ENCODE results near the gene PRR29.
A peak's percentile ranks its signal among the peaks of the same experiment; 100 is the strongest.
"Not testable (repeated sequence)": the region's sequence is repeated elsewhere in the genome, so short reads cannot be mapped to it uniquely, and the experiment has no call there.

The PRR29 gene

DNA sequence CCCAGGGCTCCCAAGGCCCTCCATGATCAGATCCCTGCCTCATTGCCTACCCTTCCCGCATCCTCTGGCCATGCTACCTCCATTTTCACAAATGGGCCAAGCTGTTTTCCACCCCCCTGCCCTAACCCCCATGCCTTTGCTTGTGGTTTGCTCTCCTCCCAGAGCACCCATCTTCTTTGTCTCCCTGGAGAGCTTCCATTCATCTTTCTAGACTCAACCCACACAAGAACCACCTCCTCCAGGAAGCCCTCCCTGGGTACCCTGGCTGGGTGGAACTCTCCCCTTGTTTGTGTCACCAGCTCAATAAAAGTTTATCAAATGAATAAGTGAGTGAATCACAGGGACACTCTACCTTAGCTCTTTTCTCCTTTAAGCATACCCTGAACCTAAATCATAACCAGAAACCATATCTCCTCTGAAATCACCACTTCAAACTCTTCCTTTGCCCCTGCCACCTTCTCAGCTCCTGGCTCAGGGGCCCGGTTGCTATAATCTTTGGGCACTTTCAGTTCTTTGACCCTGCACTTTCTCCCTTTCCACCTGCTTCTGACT is 22.5 kb upstream of the PRR29 start:
- DNase-seq = no peak

DNA sequence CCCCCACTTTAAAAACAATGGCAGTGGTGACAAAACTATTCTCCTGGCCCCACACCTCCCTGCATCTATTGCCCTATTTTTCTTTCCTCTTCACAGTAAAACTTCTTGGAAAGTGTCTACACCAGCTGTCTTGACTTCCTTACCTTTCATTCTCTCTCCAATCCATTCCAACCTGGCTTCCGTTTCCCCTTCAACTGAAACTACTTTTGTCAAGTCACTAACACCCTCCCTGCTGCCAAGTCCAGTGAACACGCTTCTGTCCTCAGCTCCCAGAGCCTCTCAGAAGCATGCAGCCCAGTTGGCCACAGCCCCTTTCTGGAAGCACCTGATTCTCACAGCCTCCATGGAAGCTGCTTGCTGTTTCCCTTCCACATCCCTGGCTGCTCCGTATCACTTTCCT is 21.4 kb upstream of the PRR29 start:
- DNase-seq = no peak

DNA sequence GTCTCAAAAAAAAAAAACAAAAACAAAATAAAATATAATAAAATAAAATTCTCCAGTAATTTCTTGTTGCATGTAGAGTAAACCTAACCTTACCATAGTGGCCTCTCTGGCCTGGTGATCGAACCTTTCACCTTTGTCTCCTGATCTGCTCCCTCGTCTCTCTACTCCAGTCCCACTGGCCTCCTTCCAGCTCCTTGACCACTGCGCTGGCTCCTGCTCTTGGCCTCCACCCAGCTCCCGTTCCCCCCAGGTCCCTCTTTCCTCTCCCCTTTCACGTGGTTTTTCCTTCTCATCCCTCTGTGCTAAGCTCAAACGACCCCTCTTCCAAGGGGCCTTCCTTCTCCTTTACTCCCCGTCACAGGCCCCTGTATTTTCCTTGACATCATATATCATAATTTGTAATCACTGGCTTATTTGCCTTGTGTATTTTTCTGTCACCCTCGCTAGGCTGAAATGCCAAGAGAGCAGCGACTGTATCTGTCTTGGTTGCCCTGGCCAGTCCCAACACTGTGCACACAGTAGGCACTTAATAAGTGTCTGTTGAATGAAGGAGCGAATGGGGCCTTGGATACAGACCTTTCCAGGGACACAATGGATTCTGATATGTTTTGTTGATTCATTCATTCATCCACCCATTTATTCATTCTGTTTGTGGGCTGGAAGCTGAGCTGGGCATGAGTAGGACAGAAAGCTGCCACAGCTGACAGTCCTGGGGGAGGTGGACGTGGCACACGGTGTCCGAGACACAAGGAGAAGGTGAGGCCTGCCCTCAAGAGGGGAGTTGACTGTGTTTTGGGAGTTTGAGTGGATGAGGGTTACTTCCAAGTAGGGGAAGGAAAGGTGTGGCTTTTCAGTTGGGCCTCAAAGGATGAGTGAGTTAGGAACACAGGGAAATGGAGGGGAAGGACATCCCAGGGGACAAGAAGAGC is 19.6 kb upstream of the PRR29 start:
- DNase-seq = no peak

DNA sequence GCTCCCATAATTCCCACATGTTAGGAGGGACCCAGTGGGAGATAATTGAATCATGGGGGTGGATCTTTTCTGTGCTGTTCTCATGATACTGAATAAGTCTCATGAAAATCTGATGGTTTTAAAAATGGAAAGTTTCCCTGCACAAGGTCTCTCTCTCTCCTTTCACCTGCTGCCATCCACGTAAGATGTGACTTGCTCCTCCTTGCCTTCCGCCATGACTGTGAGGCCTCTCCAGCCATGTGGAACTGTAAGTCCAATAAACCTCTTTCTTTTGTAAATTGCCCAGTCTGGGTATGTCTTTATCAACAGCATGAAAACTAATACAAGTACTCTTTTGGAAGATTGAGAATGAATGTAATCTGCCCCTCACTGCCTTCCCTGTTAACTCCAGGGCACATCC is 15.5 kb upstream of the PRR29 start:
- not testable (repeated sequence) for DNase-seq

DNA sequence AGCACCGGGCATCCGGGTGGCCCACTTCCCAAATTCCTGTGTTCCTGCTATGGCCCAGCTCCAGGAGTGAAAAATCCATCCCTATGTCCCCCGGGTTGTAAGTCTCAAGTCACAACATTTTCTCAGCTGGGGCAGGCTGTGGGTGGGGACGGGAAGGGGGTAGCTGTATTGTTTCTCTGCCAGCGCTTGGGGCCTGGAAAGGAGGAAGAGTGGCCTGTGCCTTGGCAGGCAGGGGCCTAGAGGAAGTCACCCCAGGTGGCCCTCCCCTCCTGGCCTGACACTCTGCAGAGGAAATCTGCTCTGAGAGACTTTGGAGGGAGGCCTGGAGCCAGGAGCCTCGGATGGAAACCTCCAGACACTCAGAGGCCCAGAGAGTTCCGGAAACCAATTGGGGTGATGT is 14.8 kb upstream of the PRR29 start:
- DNase-seq = no peak

DNA sequence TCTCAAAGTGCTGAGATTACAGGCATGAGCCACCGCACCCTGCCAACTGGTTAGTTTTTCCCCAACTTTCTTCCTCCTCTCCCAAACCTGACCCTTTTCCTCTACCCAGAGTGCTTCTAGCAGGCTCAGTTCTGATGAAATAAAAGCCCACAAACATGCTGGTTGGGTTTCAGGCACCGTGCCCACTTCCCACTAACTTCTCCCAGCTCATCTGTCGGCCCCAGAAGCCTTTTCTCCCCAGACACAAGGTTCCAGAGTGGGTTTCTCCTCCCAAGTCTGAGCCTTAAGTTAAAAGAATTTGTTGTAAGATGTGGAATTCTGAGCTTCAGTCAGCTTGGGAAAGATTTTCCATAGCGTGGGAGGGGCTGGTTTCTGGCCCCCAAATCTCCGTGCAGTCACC is 13.9 kb upstream of the PRR29 start:
- no peak for DNase-seq

DNA sequence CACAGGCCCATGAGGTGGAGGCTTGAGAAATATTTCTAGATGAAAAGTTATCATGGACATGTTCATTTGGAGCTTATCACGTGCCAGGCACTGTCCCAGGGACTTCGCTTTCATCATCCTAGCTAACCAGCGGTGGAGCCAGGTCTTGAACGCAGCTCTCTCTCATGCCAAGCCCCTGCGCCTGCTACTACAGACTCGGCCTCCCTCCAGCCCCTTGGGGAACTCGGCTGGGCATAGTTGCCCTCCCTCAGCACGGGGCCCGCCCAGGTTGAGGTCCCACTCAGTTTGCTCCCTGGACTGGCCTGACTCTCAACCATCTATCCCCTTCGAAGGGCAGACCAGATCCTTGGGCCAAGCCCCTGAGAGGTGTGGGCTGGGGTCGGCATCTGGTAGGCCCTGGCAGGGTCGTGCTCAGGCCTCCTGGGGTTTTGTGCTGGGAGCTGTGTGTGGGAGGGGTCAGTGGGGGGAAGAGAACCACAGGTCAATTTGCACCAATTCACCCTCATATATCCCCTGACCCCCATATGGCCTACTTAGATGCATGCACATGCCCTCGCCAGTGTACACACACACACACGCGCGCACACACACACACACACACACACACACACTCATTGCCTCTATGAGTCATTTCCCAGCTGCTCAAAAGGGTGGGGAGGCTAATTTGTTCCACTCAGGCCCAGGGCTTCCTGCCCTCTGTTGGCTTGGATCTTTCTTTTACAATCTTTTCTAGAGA is 13.3 kb upstream of the PRR29 start:
- DNase-seq = no peak

DNA sequence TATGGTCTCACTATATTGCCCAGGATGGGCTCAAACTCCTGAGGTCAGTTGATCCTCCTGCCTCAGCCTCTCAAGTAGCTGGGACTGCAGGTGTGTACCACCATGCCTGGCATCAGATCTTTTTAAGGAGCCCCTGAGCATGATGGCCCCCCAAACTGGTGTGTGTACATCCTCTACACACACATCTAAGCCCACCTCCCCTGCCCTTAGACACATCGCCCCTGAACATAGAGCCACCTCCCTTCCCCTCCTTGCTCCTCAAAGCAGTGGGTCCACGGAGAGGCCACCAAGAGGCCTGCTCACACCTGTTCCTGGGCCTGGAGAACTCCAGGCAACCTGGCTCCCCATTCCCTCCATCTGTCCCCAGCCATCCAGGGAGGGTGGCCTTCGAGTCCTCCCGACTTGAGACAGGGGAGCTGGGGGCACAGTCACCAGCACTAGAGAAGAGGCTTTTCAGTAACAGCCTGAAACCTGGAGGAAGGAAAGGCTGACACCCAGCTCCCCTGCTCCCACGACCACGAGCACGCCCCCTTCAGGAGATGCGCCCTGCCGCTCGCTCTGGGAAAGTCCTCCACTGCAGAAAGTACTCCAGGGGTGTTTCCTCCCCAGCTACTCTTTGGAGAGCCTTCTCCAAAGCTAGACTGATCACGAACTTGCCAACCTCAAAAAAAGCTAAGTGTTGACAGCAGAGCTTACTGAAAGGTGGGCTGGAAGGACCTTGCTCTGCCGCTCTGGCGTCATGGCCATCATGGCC is 12.6 kb upstream of the PRR29 start:
- DNase-seq = no peak

DNA sequence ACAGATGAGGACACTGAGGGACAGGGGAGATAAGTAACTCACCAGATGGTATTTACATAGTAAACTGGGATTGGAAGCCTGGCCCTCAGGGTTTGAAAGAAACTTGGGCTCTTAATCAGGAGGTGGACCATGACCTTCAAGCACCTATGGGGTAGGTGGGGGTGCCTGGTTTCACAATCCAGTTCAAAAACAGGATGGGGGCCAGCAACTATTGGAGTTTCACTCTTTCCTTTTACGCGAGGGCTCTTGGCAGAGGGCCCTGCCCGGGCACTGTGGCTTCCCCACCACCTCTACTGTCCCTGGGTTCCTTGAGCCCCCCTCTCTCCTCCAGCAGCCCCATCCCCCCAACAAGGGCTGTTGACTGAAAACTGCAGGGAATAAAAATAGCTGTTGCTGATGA is 11.3 kb upstream of the PRR29 start:
- DNase-seq = peak; percentile 29

DNA sequence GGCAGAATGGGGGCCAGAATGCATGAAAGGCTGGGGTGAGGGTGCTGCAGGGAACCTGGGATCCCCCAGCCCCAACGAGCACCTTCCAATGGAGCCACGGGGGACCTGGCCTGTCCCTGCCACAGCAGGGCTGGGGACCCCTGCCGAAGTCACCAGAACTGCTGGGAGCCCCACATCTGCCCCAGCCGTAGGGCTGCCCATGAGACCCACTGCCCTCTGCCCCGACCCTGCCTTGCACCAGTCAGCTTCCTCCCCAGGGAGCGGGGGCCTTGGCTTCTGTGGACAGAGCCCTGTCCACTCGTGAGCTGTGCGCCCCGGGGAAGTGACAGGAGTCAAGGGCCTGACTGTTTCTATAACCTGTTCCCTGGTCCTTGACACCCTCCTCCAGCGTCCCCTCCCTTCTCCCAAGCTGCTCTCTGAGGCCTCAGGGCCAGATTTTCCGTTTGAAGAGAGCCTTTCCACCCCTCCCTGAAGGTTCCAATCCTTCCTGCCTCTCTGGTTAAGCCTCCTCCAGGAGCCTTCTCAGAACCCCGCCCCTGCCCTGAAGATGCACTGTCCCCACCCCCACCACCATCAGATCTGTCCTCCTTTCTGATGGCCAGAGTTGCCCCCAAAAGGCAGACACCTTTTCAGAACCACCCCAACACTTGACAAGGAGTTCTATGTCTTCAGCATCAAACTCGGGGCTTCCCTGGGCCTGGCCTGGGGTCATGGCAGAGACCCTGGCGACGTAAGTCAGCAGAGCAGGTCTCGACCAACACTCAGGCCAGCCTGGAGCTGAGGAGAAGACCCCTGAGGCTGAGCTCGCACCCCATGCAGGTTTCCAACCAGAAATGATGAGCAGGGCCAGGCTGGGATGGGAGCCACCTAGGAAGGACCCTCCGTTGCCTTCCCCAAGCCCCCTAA is 10.7 kb upstream of the PRR29 start:
- DNase-seq = no peak

DNA sequence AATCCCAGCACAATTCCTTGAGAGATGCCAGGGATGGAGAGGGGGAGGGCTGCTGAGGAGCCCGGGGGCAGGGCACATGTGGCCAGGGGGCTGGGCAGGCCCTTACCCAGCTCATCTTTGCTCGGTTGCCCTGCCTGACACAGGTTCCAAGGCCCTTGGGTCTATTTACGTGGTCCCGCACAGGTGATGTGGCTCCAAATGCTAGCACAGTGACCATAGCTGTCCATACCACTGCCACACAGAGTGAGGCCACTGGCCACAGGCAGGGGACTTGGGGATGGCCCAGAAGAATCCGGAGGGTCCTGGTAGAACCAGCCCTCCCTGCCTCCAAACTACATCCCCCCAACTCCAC is 10.0 kb upstream of the PRR29 start:
- DNase-seq = no peak

DNA sequence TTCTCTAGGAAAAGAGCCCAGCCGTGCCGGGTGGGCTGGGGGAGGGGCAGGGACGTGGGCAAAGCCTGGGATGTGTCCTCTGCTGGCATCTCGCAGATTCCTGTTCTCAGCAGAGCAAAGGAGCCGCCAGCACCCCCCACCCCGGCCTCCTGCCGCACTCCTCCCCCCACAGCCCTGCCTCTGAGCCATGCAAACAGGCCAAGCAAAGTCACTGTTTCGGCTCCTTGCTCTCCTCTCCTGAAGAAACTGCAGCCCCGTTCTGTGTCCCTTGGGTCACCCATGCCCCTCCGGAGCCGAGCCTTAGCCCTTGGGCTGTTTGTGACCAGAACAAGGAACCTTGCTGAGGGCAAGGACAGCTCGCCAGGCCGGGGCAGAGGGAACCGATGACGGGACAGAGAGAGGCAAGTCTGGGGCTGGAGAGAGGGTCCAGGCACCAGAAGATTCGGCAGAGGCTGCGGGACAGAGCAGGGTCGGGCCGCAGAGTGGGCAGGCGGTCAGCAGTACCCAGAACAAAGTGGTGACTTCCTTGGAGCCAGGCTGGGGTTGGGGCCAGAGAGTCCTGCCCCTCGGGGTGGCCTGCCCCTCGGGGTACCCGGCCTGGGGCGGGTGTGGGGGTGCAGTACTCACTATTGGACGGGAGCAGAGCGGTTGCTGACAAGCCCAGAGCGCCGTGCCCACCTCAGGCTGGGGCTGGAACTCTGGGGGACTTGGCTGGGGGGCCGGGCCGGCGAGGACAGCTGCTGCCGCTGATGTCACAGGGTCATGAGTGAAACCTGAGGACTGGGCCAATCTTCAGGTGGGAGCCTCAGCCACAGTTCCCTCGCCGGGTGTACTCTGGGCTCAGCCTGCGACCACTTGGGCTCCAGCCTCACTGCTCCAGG is 9.2 kb upstream of the PRR29 start:
- DNase-seq = no peak

DNA sequence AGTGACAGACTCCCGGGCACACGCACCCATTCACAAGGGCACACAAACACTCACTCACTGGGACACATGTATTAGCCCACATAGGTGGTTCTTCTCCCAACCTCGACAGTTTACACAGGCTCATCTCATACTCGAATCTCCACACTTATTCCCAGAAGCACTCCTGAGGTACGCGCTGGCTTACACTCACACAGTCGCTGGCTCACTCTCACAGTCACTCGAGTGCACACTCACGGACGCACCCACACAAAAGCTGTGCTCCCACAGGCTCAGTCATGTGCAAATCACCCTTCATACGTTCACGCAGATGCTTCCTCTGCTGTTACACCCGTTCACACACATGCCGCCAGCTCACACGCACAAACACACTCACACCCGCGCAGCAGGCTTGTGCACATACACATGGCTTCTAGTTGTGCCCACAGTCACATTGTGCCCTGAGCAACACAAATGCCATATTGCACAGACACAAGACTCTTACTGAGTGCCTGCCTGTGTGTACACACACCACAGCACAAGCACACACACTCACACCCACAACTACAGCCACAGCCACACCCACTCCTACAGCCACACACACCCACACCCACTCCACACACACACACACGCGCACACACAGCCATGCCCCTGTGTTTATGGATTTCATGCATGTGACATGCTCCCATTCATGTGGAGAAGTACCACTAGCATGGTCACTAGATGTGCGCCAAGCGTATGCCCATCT is 8.4 kb upstream of the PRR29 start:
- no peak for DNase-seq

DNA sequence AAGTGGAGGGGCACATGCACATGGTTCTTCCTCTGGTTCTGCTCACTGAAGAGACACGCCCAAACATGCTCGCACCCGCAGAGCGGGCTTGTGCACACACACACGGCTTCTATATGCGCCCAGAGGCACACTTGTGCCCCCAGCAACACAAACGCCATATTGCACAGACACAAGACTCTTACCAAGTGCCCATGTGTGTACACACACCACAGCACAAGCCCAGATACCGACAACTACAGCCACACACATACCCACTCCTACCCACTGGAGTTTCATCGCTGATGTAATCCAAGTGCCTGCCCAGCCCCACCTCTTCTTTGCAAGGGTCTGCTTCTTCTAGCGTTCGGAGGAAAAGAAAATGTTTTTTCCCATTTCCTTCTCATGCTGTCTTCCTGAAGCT is 6.5 kb upstream of the PRR29 start:
- no peak for DNase-seq

DNA sequence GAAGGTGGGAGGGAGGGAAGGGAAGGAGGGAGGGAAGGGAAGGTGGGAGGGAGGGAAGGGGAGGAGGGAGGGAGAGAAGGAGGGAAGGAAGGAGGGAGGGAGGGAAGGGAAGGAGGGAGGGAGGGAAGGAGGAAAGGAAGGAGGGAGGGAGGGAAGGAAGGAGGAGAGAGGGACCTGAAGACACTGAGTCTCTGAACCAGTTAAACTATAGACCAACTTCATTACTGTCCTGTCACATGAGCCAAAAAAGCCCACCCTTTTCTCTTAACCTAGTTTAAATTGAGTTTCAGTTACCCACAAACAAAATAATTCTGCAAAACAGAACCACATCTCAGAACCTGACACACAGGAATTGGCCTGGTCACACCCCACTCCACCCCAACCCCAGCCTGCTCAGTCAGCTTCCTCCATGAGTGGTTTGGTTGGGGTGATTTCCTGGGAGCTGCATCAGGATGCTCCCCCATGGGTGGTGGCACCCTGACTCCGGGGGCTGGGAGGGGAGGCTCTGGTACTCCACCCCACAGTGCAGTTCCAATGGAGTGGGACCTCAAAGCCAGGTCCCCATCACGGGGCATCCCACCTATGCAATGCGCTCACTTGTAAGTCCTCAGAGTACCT is 4.7 kb upstream of the PRR29 start:
- no peak for DNase-seq

DNA sequence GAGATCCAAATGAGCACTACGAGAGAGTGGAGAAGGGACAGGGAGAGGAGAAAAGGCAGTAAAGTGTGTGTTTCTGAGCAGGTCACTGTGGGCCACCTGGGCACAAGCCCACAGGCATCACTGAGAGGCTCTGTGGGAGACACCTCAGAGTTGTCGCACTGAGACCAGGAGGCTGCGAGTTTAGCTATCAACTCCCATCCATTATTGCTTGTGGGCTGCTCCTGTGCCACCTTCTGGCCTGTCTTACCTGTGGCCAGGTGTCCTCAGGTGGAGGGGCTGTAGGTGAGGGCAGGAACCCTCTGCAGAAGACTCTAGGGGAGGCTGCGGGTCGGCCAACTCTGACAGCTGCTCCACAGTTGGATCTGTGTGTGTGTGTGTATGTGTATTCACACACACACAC is 2.5 kb upstream of the PRR29 start:
- DNase-seq = no peak

DNA sequence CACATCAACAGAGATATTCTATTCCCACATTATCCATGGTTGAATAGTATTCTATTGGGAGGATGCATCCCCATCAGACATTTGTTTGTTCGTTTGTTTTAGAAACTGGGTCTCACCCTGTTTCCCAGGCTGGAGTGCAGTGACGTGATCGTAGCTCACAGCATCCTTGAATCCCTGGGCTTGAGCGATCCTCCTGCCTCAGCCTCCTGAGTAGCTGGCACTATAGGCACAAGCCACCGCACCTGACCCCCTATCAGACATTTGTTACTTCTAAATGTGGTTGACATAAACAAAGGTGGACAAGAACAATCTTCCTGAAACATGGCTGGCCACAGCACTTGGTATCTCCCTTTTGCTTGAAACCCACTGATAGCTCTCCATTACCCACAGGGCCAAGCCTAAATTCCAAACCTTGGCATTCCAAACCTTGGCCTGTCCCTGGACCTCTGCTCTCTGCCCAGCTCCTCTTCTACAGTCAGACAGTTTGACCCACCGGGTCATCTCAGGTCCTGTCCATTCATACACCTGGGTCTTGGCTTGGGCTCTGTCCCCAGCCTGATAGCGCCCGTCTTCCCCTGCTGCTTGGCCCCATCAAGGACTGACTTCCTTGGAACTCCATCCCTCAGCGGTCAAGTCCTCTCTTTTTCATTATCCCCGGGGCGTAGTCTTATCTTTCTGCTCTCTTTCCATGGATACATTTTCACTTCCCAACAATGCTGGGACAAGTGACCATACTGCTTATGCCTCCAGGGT is 1.5 kb upstream of the PRR29 start:
- DNase-seq = no peak

DNA sequence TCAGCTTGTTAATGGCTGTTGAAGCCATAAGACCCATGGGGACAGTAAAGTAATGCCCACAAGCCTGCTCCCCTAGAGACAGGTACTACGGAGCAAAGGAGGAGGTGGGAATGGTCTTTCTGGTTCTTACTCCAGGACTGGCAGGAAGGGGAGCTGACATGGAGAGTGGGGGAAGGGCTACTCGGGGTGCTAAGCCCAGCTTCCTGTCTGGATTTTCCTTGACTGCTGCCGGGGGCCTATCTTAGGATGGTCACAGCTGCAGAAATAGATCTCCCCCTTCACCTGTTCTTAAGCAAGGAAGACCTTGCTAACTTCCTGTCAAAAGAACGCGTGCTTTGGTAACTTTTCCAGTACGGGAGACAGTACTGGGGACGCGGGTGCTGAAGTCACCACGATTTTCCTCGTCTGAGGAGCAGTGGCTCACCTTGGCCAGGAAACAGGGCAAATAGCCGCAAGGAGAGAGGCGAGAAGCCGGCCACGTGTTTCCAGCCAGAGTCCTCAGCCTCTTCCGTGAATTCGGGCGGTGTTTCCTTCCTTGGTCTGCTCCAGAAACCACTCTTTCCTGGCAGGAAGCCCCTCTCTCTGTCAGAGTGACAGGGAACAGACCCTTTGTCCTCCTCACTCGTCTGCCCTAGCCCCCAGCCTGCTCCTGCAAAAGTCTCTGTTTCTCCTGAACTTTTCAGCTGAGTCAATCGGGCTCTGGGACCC is 656 bp upstream of the PRR29 start:
- DNase-seq = no peak

Measured in DMS79 (cell line).